Measurements from ENCODE around the gene TUBB2B.
"Not testable (repeated sequence)": the region's sequence is repeated elsewhere in the genome, so short reads cannot be mapped to it uniquely, and the experiment has no call there.

Gene TUBB2B

GRCh38 chr6:3204921-3205320, 22.5 kb downstream of the TUBB2B start:
- Histone ChIP-seq H3K9me3 (ENCODE audit: severe bottlenecking) (no peaks in the 10 kb centered on the region), H3K27me3 (ENCODE audit: insufficient read depth, low read depth, severe bottlenecking) (no peaks in the 10 kb centered on the region), H3K36me3 (no peaks in the 10 kb centered on the region), H3K4me3 (ENCODE audit: low read depth, low read length) (no peak overlapping the region), H3K27ac (no peak overlapping the region)
- no peak for DNase-seq
- no peak for TF ChIP-seq CTCF (IDR thresholded peaks at IDR 0.05; ENCODE audit: low read depth, low read length)

- no peak for DNase-seq
- no peak overlapping the region for H3K4me3 ChIP-seq (ENCODE audit: low read depth, low read length)
- H3K27ac ChIP-seq: no peak overlapping the region
- peaks cover 5% of the 10 kb centered on the region for H3K9me3 ChIP-seq (ENCODE audit: severe bottlenecking)
- H3K36me3 ChIP-seq: no peaks in the 10 kb centered on the region
- TF ChIP-seq CTCF (IDR thresholded peaks at IDR 0.05; ENCODE audit: low read depth, low read length): no peak
- H3K27me3 ChIP-seq (ENCODE audit: insufficient read depth, low read depth, severe bottlenecking): no peaks in the 10 kb centered on the region
These were observed 24.3 kb downstream of the TUBB2B start for GRCh38 chr6:3202999-3203696.

GRCh38 chr6:3201388-3201787, 26.1 kb downstream of the TUBB2B start:
- Histone ChIP-seq H3K27ac (no peak overlapping the region), H3K36me3 (no peaks in the 10 kb centered on the region), H3K27me3 (ENCODE audit: insufficient read depth, low read depth, severe bottlenecking) (no peaks in the 10 kb centered on the region), H3K4me3 (ENCODE audit: low read depth, low read length) (no peak overlapping the region), H3K9me3 (ENCODE audit: severe bottlenecking) (peaks cover 5% of the 10 kb centered on the region)
- no peak for TF ChIP-seq CTCF (IDR thresholded peaks at IDR 0.05; ENCODE audit: low read depth, low read length)
- no peak for DNase-seq

GRCh38 chr6:3200682-3201081, 26.8 kb downstream of the TUBB2B start:
- no peak overlapping the region for H3K27ac ChIP-seq
- no peaks in the 10 kb centered on the region for H3K36me3 ChIP-seq
- H3K4me3 ChIP-seq (ENCODE audit: low read depth, low read length): no peak overlapping the region
- H3K9me3 ChIP-seq (ENCODE audit: severe bottlenecking): peaks cover 5% of the 10 kb centered on the region
- no peaks in the 10 kb centered on the region for H3K27me3 ChIP-seq (ENCODE audit: insufficient read depth, low read depth, severe bottlenecking)
- no peak for TF ChIP-seq CTCF (IDR thresholded peaks at IDR 0.05; ENCODE audit: low read depth, low read length)
- DNase-seq: no peak

- H3K27me3 ChIP-seq (ENCODE audit: insufficient read depth, low read depth, severe bottlenecking): no peaks in the 10 kb centered on the region
- H3K9me3 ChIP-seq (ENCODE audit: severe bottlenecking): peaks cover 5% of the 10 kb centered on the region
- no peak overlapping the region for H3K4me3 ChIP-seq (ENCODE audit: low read depth, low read length)
- DNase-seq: no peak
- H3K27ac ChIP-seq: no peak overlapping the region
- H3K36me3 ChIP-seq: no peaks in the 10 kb centered on the region
- TF ChIP-seq CTCF (IDR thresholded peaks at IDR 0.05; ENCODE audit: low read depth, low read length): no peak
These were observed 28.1 kb downstream of the TUBB2B start for GRCh38 chr6:3199382-3199781.

GRCh38 chr6:3197734-3198133, 29.7 kb downstream of the TUBB2B start:
- not testable (repeated sequence) for H3K36me3 ChIP-seq; DNase-seq; H3K27me3 ChIP-seq (ENCODE audit: insufficient read depth, low read depth, severe bottlenecking); H3K27ac ChIP-seq; H3K9me3 ChIP-seq (ENCODE audit: severe bottlenecking); H3K4me3 ChIP-seq (ENCODE audit: low read depth, low read length)
